ENCODE measurements around the gene MT1X.

- TF ChIP-seq CTCF (conservative IDR thresholded peaks at IDR 0.05; ENCODE audit: low read length) (no peak), EZH2phosphoT487 (IDR thresholded peaks at IDR 0.05; ENCODE audit: borderline replicate concordance) (no peak)
Observed at GRCh38 chr16:56653218-56653617, 29.1 kb upstream of the MT1X start.
